PC-3 (cell line): ENCODE measurements around the gene NR3C1. TPM values are rescaled to one million over a fixed set of nuclear protein-coding genes. Genes with fewer than 3 reads are reported as not detected.

Source experiments
- ATAC-seq: fragments of 200-7000 bp; cut with Tn5 transposase; 2 replicates; pipeline ENCODE4 v1.9.1; 2020; ENCODE audit warnings: mild to moderate bottlenecking, moderate library complexity
- BruUV-seq: library from RNA; stranded (reverse); fragments of 400-500 nt; replicated peaks from 2 replicates; lab custom pipeline; 2021; lab: Mats Ljungman, UMichigan
- CTCF ChIA-PET: fragments of 300-600 bp; sonication (Branson Sonifier 250); formaldehyde crosslinking; loops from one replicate; lab custom pipeline; 2022; ENCODE audit warnings: antibody characterized with exemption; lab: Charles Lee
- POLR2A ChIA-PET: fragments of 300-600 bp; sonication (Branson Sonifier 250); formaldehyde crosslinking; loops from one replicate; lab custom pipeline; 2022; ENCODE audit warnings: antibody characterized with exemption; ENCODE audit not compliant: unreplicated experiment; lab: Charles Lee
- DNase-seq: peaks from one replicate; pipeline ENCODE4 v3.0.0-alpha.2; 2015
- H2AFZ ChIP-seq: fragments of 300-600 bp; sonication (generic); 2 replicates; pipeline ENCODE4 v1.6.0; 2016; ENCODE audit warnings: antibody characterized with exemption, low read length
- H3F3A ChIP-seq: fragments of 300-600 bp; sonication (generic); one replicate; pipeline ENCODE4 v1.6.0; 2017; ENCODE audit warnings: antibody characterized with exemption, low read length, control low read depth, mild to moderate bottlenecking; ENCODE audit not compliant: unreplicated experiment
- H3K27ac ChIP-seq: fragments of 300-600 bp; sonication (generic); 2 replicates; pipeline ENCODE4 v1.5.1; 2016; ENCODE audit warnings: mild to moderate bottlenecking, low read length
- H3K27me3 ChIP-seq: fragments of 300-600 bp; sonication (generic); 2 replicates; pipeline ENCODE4 v1.6.1; 2016; ENCODE audit warnings: low read length, mixed read lengths
- H3K36me3 ChIP-seq: fragments of 300-600 bp; sonication (generic); 2 replicates; pipeline ENCODE4 v1.6.1; 2016; ENCODE audit warnings: low read depth, mixed run types, low read length, mixed read lengths
- H3K4me1 ChIP-seq: fragments of 300-600 bp; sonication (generic); 2 replicates; pipeline ENCODE4 v1.5.1; 2016; ENCODE audit warnings: low read length; ENCODE audit not compliant: insufficient read depth
- H3K4me2 ChIP-seq: fragments of 300-600 bp; sonication (generic); 2 replicates; pipeline ENCODE4 v1.6.0; 2016; ENCODE audit warnings: low read length
- H3K4me3 ChIP-seq: fragments of 300-600 bp; sonication (generic); 2 replicates; pipeline ENCODE4 v1.5.1; 2016; ENCODE audit warnings: mild to moderate bottlenecking, low read length, mixed read lengths
- H3K79me2 ChIP-seq: fragments of 300-600 bp; sonication (generic); 2 replicates; pipeline ENCODE4 v1.6.1; 2017; ENCODE audit warnings: low read length, mixed read lengths
- H3K9ac ChIP-seq: fragments of 300-600 bp; sonication (generic); 2 replicates; pipeline ENCODE4 v1.6.0; 2016; ENCODE audit warnings: mild to moderate bottlenecking, low read length
- H3K9me2 ChIP-seq: fragments of 300-600 bp; sonication (generic); replicated peaks from 2 replicates; pipeline ENCODE4 v1.6.1; 2016; ENCODE audit warnings: mixed run types, low read length, mixed read lengths
- H3K9me3 ChIP-seq: fragments of 300-600 bp; sonication (generic); 2 replicates; pipeline ENCODE4 v1.6.1; 2016; ENCODE audit warnings: low read length, mixed read lengths
- H4K20me1 ChIP-seq: fragments of 300-600 bp; sonication (generic); 2 replicates; pipeline ENCODE4 v1.6.1; 2016; ENCODE audit warnings: low read length, mixed read lengths
- EZH2 ChIP-seq: fragments of 300-600 bp; sonication (generic); IDR thresholded peaks from one replicate; pipeline ENCODE4 v1.6.1; 2017; ENCODE audit warnings: antibody characterized with exemption, mild to moderate bottlenecking, low read length; ENCODE audit not compliant: unreplicated experiment
- EZH2phosphoT487 ChIP-seq: fragments of 300-600 bp; sonication (generic); IDR thresholded peaks from 2 replicates; pipeline ENCODE4 v1.6.1; 2018; ENCODE audit warnings: mild to moderate bottlenecking, antibody characterized with exemption, low read length, borderline replicate concordance
- intact Hi-C: fragments of 100-400 bp; cut with micrococcal nuclease; formaldehyde crosslinking; loops from 2 replicates; pipeline ENCODE4 v1.9.0; 2023
- total RNA-seq: library from RNA; depleted of rRNA; stranded (reverse); fragments of >200 nt; gene quantifications from 2 replicates; pipeline ENCODE4 v1.2.3, GENCODE V29; 2014
- TF ChIP-seq, protein P1 (sequence below): fragments of 300-600 bp; sonication (generic); conservative IDR thresholded peaks from 2 replicates; pipeline ENCODE4 v1.5.1; 2017; ENCODE audit warnings: antibody characterized with exemption, low read depth, mild to moderate bottlenecking, low read length

NR3C1 gene
- total RNA-seq, 1 experiment from 2014 or later, result 13.0 TPM

DNA sequence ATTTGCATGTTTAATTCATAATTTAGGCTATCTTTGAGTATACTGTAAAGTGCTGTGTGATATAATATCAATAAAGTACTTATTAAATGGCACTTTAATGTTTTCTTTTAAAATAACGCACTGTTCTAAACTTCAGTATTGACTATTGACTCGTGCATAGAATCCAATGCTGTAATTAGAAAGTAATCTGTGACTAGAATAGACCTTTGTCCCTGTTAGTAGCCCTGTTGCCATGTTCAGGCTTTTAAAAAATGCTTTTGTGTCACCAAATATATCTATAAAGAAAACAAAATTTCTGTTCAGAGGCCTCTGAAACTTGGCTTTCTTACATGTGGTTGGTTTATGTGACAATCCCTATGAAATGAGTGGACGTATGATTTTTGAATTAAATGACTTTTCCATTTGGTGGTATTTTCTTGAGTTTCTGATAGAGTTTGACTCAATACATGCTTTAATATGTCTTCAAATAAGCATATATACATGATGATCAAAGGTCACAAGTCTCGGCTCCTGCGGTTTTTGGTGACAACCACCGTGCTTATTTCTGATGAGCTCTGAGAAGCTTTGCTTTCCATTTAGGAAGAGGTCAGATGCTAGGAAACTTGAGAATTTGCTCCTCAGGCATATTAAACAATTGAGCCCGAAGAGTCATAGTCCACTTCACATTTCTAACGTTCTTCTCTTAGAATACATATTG is 174.7 kb downstream of the NR3C1 start:
- TF ChIP-seq, protein P1, sequence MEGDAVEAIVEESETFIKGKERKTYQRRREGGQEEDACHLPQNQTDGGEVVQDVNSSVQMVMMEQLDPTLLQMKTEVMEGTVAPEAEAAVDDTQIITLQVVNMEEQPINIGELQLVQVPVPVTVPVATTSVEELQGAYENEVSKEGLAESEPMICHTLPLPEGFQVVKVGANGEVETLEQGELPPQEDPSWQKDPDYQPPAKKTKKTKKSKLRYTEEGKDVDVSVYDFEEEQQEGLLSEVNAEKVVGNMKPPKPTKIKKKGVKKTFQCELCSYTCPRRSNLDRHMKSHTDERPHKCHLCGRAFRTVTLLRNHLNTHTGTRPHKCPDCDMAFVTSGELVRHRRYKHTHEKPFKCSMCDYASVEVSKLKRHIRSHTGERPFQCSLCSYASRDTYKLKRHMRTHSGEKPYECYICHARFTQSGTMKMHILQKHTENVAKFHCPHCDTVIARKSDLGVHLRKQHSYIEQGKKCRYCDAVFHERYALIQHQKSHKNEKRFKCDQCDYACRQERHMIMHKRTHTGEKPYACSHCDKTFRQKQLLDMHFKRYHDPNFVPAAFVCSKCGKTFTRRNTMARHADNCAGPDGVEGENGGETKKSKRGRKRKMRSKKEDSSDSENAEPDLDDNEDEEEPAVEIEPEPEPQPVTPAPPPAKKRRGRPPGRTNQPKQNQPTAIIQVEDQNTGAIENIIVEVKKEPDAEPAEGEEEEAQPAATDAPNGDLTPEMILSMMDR, result no peak
- TF ChIP-seq EZH2phosphoT487, result no peak
- no peak for TF ChIP-seq EZH2
- Histone ChIP-seq H3K9me2 (no peaks in the 10 kb centered on the region), H3K9ac (no peak overlapping the region), H3K4me2 (no peak overlapping the region), H3K36me3 (no peaks in the 10 kb centered on the region), H3K79me2 (no peaks in the 10 kb centered on the region), H3K27ac (no peak overlapping the region), H3K9me3 (no peaks in the 10 kb centered on the region), H4K20me1 (no peaks in the 10 kb centered on the region), H3K4me1 (no peaks in the 10 kb centered on the region), H3K4me3 (no peak overlapping the region), H2AFZ (no peak overlapping the region), H3K27me3 (no peaks in the 10 kb centered on the region), H3F3A (no peaks in the 10 kb centered on the region)
- ATAC-seq, result no peak
- no peak for DNase-seq
- CTCF ChIA-PET, result no interaction called here
- POLR2A ChIA-PET, result no interaction called here
- intact Hi-C loops, result no loop called here
- no TSS peak for BruUV-seq
